Fibroblast of lung (primary cell): ENCODE measurements around the gene FLOT1. TPM values are rescaled to one million over a fixed set of nuclear protein-coding genes. Genes with fewer than 3 reads are reported as not detected.

Experiments used
- DNase-seq, 2 donors: peaks; one replicate each; pipeline versions ENCODE4 v3.0.0 to v3.0.0-alpha.2; 2010; ENCODE audit warnings: low read depth in 2 of 2
- H2AFZ ChIP-seq: 2 replicates; pipeline ENCODE4 v1.5.1; 2012; ENCODE audit warnings: low read length, control low read depth, inconsistent platforms
- H3K27ac ChIP-seq: 2 replicates; pipeline ENCODE4 v1.5.1; 2011; ENCODE audit warnings: low read length, control low read depth; ENCODE audit not compliant: insufficient read depth
- H3K27me3 ChIP-seq: 2 replicates; pipeline ENCODE4 v1.5.1; 2011; ENCODE audit warnings: mild to moderate bottlenecking, low read length; ENCODE audit not compliant: control insufficient read depth, insufficient read depth
- H3K36me3 ChIP-seq: 2 replicates; pipeline ENCODE4 v1.5.1; 2011; ENCODE audit warnings: low read length; ENCODE audit not compliant: control insufficient read depth, insufficient read depth
- H3K4me1 ChIP-seq: 2 replicates; pipeline ENCODE4 v1.5.1; 2011; ENCODE audit warnings: low read length; ENCODE audit not compliant: control insufficient read depth, insufficient read depth; ENCODE audit errors: extremely low read depth
- H3K4me2 ChIP-seq: 2 replicates; pipeline ENCODE4 v1.5.1; 2011; ENCODE audit warnings: low read length, control low read depth; ENCODE audit not compliant: insufficient read depth; ENCODE audit errors: extremely low read depth
- H3K4me3 ChIP-seq, 4 experiments: fragments of 200-600 bp in 1 of 4; sonication (generic) in 1 of 4; replicated peaks in 1 of 4; 2 replicates each; pipeline ENCODE4 v1.5.1; 2011 to 2016; ENCODE audit warnings: low read length in 4 of 4, low read depth in 3 of 4, mild to moderate bottlenecking in 3 of 4, control low read depth in 2 of 4, inconsistent platforms in 1 of 4, mixed read lengths in 1 of 4; ENCODE audit not compliant: insufficient read depth in 1 of 4; ENCODE audit errors: control extremely low read depth in 1 of 4
- H3K79me2 ChIP-seq: 2 replicates; pipeline ENCODE4 v1.5.1; 2012; ENCODE audit warnings: mild to moderate bottlenecking, low read length, inconsistent platforms; ENCODE audit not compliant: control insufficient read depth, insufficient read depth
- H3K9ac ChIP-seq: 2 replicates; pipeline ENCODE4 v1.5.1; 2011; ENCODE audit warnings: mild to moderate bottlenecking, low read length, control low read depth; ENCODE audit not compliant: insufficient read depth
- H3K9me3 ChIP-seq: 2 replicates; pipeline ENCODE4 v1.5.1; 2012; ENCODE audit warnings: low read depth, low read length; ENCODE audit not compliant: control insufficient read depth, insufficient read depth
- H4K20me1 ChIP-seq: 2 replicates; pipeline ENCODE4 v1.5.1; 2011; ENCODE audit warnings: low read length; ENCODE audit not compliant: control insufficient read depth, insufficient read depth; ENCODE audit errors: extremely low read depth
- CTCF ChIP-seq, 2 donors: IDR thresholded peaks in 1 of 2; conservative IDR thresholded peaks in 1 of 2; 1 replicate in 1 of 2; 2 replicates in 1 of 2; pipeline ENCODE4 v1.5.1; 2011 to 2012; ENCODE audit warnings: low read length in 2 of 2, control low read depth in 1 of 2, inconsistent platforms in 1 of 2, low read depth in 1 of 2, mild to moderate bottlenecking in 1 of 2
- EZH2 ChIP-seq: IDR thresholded peaks from 2 replicates; pipeline ENCODE4 v1.5.1; 2012; ENCODE audit warnings: low read length, control low read depth, mild to moderate bottlenecking; ENCODE audit errors: missing control alignments
- polyA plus RNA-seq, 2 donors: library from polyadenylated mRNA; depleted of rRNA in 1 of 2; stranded (reverse) in 1 of 2; unstranded in 1 of 2; fragments of >200 nt; gene quantifications; 2 replicates each; pipeline ENCODE4 v1.2.1, GENCODE V29; 2011 to 2012; ENCODE audit warnings: missing spikeins in 1 of 2
- total RNA-seq: library from RNA; depleted of rRNA; stranded (reverse); fragments of >200 nt; gene quantifications from 2 replicates; pipeline ENCODE4 v1.2.1, GENCODE V29; 2014

Gene FLOT1
- total and polyA plus RNA-seq, 2 donors (not counting 1 experiment from before 2014, with no cell fraction given): 180 to 301 TPM

GRCh38 chr6:30678964-30679726 lies 63.3 kb downstream of the FLOT1 start:
- Histone ChIP-seq H3K9me3 (no peaks in the 10 kb centered on the region), H3K4me3 (peak overlapping the region in 3 of 4 experiments; percentile 35 to 95 (median 40)), H3K36me3 (peaks cover 26% of the 10 kb centered on the region), H3K9ac (no peak overlapping the region), H3K27ac (peak overlapping the region; percentile 13), H3K79me2 (peaks cover 68% of the 10 kb centered on the region), H3K4me2 (peak overlapping the region; percentile 97), H3K4me1 (peaks cover 10% of the 10 kb centered on the region), H2AFZ (no peak overlapping the region), H4K20me1 (no peaks in the 10 kb centered on the region), H3K27me3 (no peaks in the 10 kb centered on the region)
- DNase-seq: peak; percentile 69 to 79
- no peak for TF ChIP-seq EZH2
- peak; percentile 94 to 95 for TF ChIP-seq CTCF (conservative IDR thresholded peaks at IDR 0.05 in 1 of 2, IDR thresholded peaks at IDR 0.05 in 1 of 2; ENCODE audit: low read depth in 1 of 2, low read length in 2 of 2)

Other genes starting within 250 kb of the FLOT1 start
- 50.1 and 67.0 TPM in 2 replicates for gene GNL1, start 186.2 kb downstream of the FLOT1 start, total RNA-seq
- 33.4 and 35.2 TPM in 2 replicates for gene GNL1, start 186.2 kb downstream of the FLOT1 start, polyA plus RNA-seq
- gene PRR3, start 185.4 kb downstream of the FLOT1 start, total RNA-seq: 5.1 and 6.6 TPM in 2 replicates
- 19.0 and 23.2 TPM in 2 replicates for gene PRR3, start 185.4 kb downstream of the FLOT1 start, polyA plus RNA-seq
- 35.5 and 37.2 TPM in 2 replicates for gene ABCF1, start 171.2 kb downstream of the FLOT1 start, total RNA-seq
- 49.2 and 62.6 TPM in 2 replicates for gene ABCF1, start 171.2 kb downstream of the FLOT1 start, polyA plus RNA-seq
- gene PPP1R10, start 125.4 kb downstream of the FLOT1 start, total RNA-seq: 18.2 and 28.2 TPM in 2 replicates
- gene PPP1R10, start 125.4 kb downstream of the FLOT1 start, polyA plus RNA-seq: 25.2 and 35.5 TPM in 2 replicates
- 76.8 and 85.5 TPM in 2 replicates for gene MRPS18B, start 124.8 kb downstream of the FLOT1 start, total RNA-seq
- gene MRPS18B, start 124.8 kb downstream of the FLOT1 start, polyA plus RNA-seq: 53.1 and 79.5 TPM in 2 replicates
- gene ATAT1, start 115.8 kb downstream of the FLOT1 start, total RNA-seq: 3.9 and 5.1 TPM in 2 replicates
- 6.8 and 8.8 TPM in 2 replicates for gene ATAT1, start 115.8 kb downstream of the FLOT1 start, polyA plus RNA-seq
- 2.5 and 4.4 TPM in 2 replicates for gene C6orf136, start 95.6 kb downstream of the FLOT1 start, total RNA-seq
- 3.6 and 6.3 TPM in 2 replicates for gene C6orf136, start 95.6 kb downstream of the FLOT1 start, polyA plus RNA-seq
- 33.1 and 34.8 TPM in 2 replicates for gene DHX16, start 69.7 kb downstream of the FLOT1 start, total RNA-seq
- 22.5 and 33.2 TPM in 2 replicates for gene DHX16, start 69.7 kb downstream of the FLOT1 start, polyA plus RNA-seq
- gene PPP1R18, start 56.0 kb downstream of the FLOT1 start, total RNA-seq: 44.4 and 63.4 TPM in 2 replicates
- gene PPP1R18, start 56.0 kb downstream of the FLOT1 start, polyA plus RNA-seq: 92.6 and 122 TPM in 2 replicates
- 1.5 and 2.5 TPM in 2 replicates for gene NRM, start 51.7 kb downstream of the FLOT1 start, total RNA-seq
- gene NRM, start 51.7 kb downstream of the FLOT1 start, polyA plus RNA-seq: 18.3 and 39.6 TPM in 2 replicates
- gene MDC1, start 25.4 kb downstream of the FLOT1 start, total RNA-seq: 3.3 and 5.0 TPM in 2 replicates
- gene MDC1, start 25.4 kb downstream of the FLOT1 start, polyA plus RNA-seq: 3.3 and 7.4 TPM in 2 replicates
- gene TUBB, start 22.3 kb downstream of the FLOT1 start, total RNA-seq: 432 and 551 TPM in 2 replicates
- gene TUBB, start 22.3 kb downstream of the FLOT1 start, polyA plus RNA-seq: 1,493 and 2,513 TPM in 2 replicates
- 42.9 and 43.3 TPM in 2 replicates for gene IER3, start 1.9 kb upstream of the FLOT1 start, total RNA-seq
- 34.2 and 102 TPM in 2 replicates for gene IER3, start 1.9 kb upstream of the FLOT1 start, polyA plus RNA-seq
- 16.7 and 17.5 TPM in 2 replicates for gene DDR1, start 141.8 kb upstream of the FLOT1 start, total RNA-seq
- gene DDR1, start 141.8 kb upstream of the FLOT1 start, polyA plus RNA-seq: 6.2 and 10.9 TPM in 2 replicates
- 8.7 and 12.2 TPM in 2 replicates for gene GTF2H4, start 165.5 kb upstream of the FLOT1 start, total RNA-seq
- gene GTF2H4, start 165.5 kb upstream of the FLOT1 start, polyA plus RNA-seq: 15.3 and 25.3 TPM in 2 replicates
- 13.1 and 20.5 TPM in 2 replicates for gene VARS2, start 171.6 kb upstream of the FLOT1 start, total RNA-seq
- gene VARS2, start 171.6 kb upstream of the FLOT1 start, polyA plus RNA-seq: 6.8 and 11.4 TPM in 2 replicates
- not detected in 2 replicates for gene SFTA2, start 189.5 kb upstream of the FLOT1 start, total RNA-seq
- not detected in 2 replicates for gene SFTA2, start 189.5 kb upstream of the FLOT1 start, polyA plus RNA-seq
- gene MUCL3, start 198.3 kb upstream of the FLOT1 start, total RNA-seq: not detected in 2 replicates
- 0.01 TPM in 1 of 2 replicates, not detected in the other for gene MUCL3, start 198.3 kb upstream of the FLOT1 start, polyA plus RNA-seq
- gene MUC21, start 241.0 kb upstream of the FLOT1 start, total RNA-seq: not detected in 2 replicates
- gene MUC21, start 241.0 kb upstream of the FLOT1 start, polyA plus RNA-seq: not detected in 2 replicates